ENCODE data around the gene DUSP3.

- no peak for TF ChIP-seq POLR2A (IDR thresholded peaks at IDR 0.05)
- TF ChIP-seq CTCF (IDR thresholded peaks at IDR 0.05), result no peak
Observed at GRCh38 chr17:43734376-43734775, 44.4 kb downstream of the DUSP3 start.

Measured in esophagus squamous epithelium (tissue), 4 donors.